ENCODE results near the gene VWA5B1.
"Not testable (repeated sequence)": the region's sequence is repeated elsewhere in the genome, so short reads cannot be mapped to it uniquely, and the experiment has no call there.

Gene VWA5B1

GRCh38 chr1:20290624-20291597, at the start of gene VWA5B1:
Gene VWA5B1, plus strand, starts transcription at chr1:20290875. Its CDS starts 19,727 bp downstream, at chr1:20310602.
- no peak for DNase-seq

GRCh38 chr1:20242890-20243479, 47.7 kb upstream of the VWA5B1 start:
- no peak for DNase-seq

GRCh38 chr1:20248971-20249612, 41.6 kb upstream of the VWA5B1 start:
- DNase-seq = no peak

GRCh38 chr1:20250340-20250989, 40.2 kb upstream of the VWA5B1 start:
- DNase-seq = no peak

GRCh38 chr1:20252587-20252986, 38.1 kb upstream of the VWA5B1 start:
- DNase-seq = no peak

GRCh38 chr1:20255666-20256065, 35.0 kb upstream of the VWA5B1 start:
- peak; percentile 30 for DNase-seq

- no peak for DNase-seq
These were observed 31.0 kb upstream of the VWA5B1 start for GRCh38 chr1:20259646-20260045.

GRCh38 chr1:20261095-20261494, 29.6 kb upstream of the VWA5B1 start:
- DNase-seq = no peak

- no peak for DNase-seq
These were observed 27.7 kb upstream of the VWA5B1 start for GRCh38 chr1:20262810-20263534.

- no peak for DNase-seq
These were observed 25.4 kb upstream of the VWA5B1 start for GRCh38 chr1:20265250-20265649.

- no peak for DNase-seq
These were observed 24.5 kb upstream of the VWA5B1 start for GRCh38 chr1:20266141-20266540.

GRCh38 chr1:20266642-20267041, 24.0 kb upstream of the VWA5B1 start:
- DNase-seq = no peak

GRCh38 chr1:20271498-20272400, 18.9 kb upstream of the VWA5B1 start:
- DNase-seq = no peak

GRCh38 chr1:20273716-20274115, 17.0 kb upstream of the VWA5B1 start:
- DNase-seq = not testable (repeated sequence)

- no peak for DNase-seq
These were observed 15.3 kb upstream of the VWA5B1 start for GRCh38 chr1:20275319-20275925.

- no peak for DNase-seq
These were observed 14.1 kb upstream of the VWA5B1 start for GRCh38 chr1:20276485-20277159.

GRCh38 chr1:20278692-20279130, 12.0 kb upstream of the VWA5B1 start:
- DNase-seq = no peak

- no peak for DNase-seq
These were observed 11.2 kb upstream of the VWA5B1 start for GRCh38 chr1:20279509-20279908.

- no peak for DNase-seq
These were observed 10.3 kb upstream of the VWA5B1 start for GRCh38 chr1:20280341-20280740.

- DNase-seq = no peak
These were observed 9.8 kb upstream of the VWA5B1 start for GRCh38 chr1:20280906-20281305.
